Daoy (cell line): ENCODE results near the gene ALK. TPM values are rescaled to one million over a fixed set of nuclear protein-coding genes. Genes with fewer than 3 reads are reported as not detected.
"Not testable (repeated sequence)": the region's sequence is repeated elsewhere in the genome, so short reads cannot be mapped to it uniquely, and the experiment has no call there.

Experiments
- DNase-seq: peaks from one replicate; pipeline ENCODE4 v3.0.0-alpha.2; 2015; ENCODE audit warnings: low read depth
- total RNA-seq: library from RNA; depleted of rRNA; stranded (reverse); fragments of >200 nt; shearing (Covaris generic); gene quantifications from 2 replicates; pipeline ENCODE4 v1.2.3, GENCODE V29; 2014

ALK gene
- total RNA-seq, 1 experiment from 2014 or later = 0.11 TPM

GRCh38 chr2:29841386-29842004, 79.9 kb downstream of the ALK start:
- DNase-seq = peak; percentile 25

- no peak for DNase-seq
Observed at GRCh38 chr2:29839306-29839705, 82.1 kb downstream of the ALK start.

GRCh38 chr2:29837925-29838324, 83.5 kb downstream of the ALK start:
- DNase-seq = no peak

DNA sequence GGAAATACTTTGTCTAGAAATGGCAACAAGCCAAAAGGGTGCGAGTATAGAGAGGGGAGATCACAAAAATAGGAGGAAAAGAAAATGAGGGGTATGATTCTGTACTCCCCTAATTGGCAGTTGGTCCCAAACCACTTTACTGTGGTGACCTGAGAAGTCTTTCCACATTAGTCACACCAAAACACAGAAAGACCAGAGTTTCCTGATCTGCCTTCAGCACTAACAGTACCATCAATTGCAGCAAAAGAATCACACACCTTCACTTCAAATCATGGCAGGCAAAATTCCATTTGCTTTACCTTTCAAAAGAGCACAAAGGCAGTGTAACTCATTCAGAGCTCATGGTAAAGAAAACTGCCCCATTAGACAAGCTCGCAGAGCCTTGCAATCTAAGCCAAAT, 86.8 kb downstream of the ALK start:
- peak; percentile 58 for DNase-seq

DNA sequence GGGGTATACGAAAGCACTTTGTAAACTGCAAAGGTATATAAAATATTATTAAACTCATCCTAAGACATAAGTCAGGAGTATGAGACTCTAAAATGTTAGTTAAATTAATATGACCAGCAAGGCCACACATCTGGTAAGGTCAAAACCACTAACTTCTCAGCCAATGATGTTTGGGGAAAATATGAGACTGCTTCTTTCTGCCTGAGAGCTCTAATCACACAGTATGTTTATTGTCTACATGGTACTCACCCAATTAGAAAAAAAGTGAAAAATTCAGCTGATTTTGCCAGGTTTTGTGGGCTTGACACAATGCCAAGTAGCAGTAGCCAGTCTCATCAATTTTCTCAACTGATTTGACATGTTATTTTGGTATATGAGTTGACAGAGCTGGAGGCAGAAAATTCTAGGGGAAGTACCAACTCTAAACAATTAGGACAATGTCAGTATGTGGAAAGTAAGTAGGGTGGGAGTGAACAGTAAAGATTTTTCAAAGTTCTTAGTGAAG, 87.3 kb downstream of the ALK start:
- no peak for DNase-seq

- DNase-seq = no peak
Observed at GRCh38 chr2:29831560-29831959, 89.8 kb downstream of the ALK start.

DNA sequence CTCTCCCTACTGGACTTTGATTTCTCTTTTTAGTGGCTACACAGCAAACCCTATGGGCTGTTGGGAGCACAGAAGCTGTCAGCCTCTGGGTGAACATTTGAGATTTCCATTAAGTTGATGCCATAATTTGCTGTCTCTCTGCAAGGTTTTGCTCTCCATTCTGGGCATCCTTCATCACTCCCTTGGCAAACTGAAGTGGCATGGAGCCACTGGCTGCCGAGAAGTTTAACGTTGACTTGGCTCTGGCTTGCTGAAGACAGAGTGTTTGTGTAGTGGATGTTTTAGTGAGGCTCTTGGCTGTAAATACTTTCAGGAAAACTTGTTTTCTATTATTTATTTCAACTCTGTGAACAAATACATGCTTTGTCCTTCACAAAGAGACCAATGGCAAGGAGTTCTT, 91.5 kb downstream of the ALK start:
- DNase-seq = no peak

GRCh38 chr2:29824145-29824544, 97.2 kb downstream of the ALK start:
- not testable (repeated sequence) for DNase-seq

DNA sequence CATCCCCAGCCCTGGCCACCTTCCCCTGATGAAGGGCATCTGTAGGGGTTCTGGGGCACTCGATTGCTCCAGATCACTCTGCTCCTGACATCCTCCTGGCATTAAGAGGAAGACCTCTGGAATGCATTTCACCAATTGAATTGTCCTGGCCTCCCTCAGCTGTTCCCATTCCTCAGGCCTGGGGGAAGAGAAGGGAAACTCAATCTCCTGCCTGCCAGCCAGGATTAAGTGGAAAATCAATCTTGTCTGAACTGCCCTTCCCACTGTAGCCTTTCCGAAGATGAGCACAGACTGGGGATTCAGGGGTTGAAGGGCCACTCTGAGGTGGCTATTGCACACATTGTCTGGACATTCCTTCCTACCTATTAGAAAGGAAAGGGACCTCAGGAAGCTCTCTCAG, 99.8 kb downstream of the ALK start:
- DNase-seq = no peak

- DNase-seq = no peak
Observed at GRCh38 chr2:29819570-29819969, 101.8 kb downstream of the ALK start.

GRCh38 chr2:29817801-29818680, 103.3 kb downstream of the ALK start:
- no peak for DNase-seq

DNA sequence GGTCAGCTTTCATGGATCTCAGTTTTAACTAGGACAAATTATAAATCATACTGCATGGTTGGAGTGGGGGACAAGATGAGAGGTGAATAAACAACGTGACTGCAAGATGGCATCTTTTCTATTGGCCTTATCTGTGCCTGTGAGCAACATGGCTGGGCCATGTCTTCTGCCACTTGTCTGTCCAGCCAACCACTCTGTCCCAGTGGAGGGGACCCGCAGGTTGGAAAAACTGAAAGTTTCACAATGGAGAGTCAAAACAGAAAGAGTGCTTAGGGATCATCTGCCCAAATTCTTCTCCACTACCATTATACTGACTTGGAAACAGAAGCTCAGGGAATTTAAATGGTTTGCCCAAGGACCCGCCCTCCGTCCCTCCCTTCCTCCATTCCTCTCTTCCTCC, 104.1 kb downstream of the ALK start:
- DNase-seq = no peak

DNA sequence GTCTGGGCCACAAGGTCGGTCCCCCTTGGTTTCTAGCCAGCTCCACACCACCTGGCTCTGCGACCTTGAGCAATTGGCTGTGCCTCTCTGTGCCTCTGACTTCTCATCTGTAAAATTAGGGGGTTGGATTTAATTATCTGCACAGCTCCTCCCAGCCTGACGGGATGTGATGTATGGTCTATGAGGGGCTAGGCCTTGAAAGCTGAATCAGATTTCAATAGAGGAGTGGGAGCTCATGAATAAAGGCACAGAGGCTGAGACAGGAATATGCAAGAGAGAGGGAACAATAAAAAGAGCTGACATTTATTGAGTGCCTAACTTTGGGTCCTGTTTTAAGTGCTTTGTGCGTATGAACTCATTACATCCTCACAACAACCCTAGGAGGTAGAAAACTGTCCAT, 104.7 kb downstream of the ALK start:
- no peak for DNase-seq

DNA sequence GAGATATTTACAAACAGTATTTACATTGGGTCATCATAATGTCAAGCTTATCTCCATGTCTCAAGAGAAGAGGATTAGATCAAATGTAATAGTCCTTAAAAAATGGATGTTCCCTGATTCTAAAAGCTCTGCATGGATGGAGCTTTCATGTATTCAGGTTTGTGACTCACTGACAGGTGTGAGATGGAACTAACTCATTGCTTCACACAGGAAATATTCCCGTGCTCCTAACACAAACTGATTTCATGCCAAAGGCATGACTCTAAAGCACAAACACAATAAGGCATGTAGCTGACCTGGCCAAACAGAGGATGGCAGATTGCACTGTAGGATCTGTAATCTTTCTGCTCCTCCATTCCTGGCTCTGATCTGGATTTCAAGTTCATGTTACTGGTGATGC, 110.0 kb downstream of the ALK start:
- DNase-seq = peak; percentile 29

DNA sequence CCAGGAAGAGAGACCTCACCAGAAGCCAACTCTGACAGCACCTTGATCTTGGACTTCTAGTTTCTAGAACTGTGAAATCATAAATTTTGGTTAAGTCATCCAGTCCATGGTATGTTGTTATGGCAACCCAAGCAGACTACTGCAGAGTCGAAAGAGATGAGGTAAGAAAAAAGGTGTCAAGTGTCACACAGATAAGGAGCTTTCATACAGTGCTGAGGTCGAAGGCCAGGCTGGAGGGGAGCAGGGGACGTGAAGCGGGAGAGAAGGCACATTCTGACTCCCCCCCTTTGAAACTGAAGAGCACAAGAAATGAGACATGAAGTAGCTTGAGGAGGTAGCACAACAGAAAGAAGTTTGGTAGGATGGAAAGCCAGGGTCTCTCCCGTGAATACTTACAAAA, 110.4 kb downstream of the ALK start:
- DNase-seq = peak; percentile 36

DNA sequence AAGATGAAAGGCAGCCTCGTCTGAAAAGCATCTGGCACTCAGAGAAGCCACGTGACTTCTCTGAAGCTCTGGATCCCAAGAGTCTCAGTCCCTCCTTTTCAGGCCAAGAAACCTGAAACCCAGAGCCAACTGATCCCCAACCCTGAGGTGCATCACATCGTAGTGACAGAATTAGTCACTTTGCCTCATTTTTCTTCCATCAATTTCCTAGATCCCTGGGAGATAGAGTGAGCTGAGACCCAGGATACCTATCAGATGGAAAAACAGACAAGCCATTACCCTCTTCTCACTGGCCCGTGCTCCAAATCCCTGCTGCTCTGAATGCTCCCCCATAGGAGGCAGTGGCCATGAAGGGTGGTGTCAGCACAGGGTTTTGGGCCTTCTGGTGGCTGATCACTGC, 113.1 kb downstream of the ALK start:
- DNase-seq = no peak

DNA sequence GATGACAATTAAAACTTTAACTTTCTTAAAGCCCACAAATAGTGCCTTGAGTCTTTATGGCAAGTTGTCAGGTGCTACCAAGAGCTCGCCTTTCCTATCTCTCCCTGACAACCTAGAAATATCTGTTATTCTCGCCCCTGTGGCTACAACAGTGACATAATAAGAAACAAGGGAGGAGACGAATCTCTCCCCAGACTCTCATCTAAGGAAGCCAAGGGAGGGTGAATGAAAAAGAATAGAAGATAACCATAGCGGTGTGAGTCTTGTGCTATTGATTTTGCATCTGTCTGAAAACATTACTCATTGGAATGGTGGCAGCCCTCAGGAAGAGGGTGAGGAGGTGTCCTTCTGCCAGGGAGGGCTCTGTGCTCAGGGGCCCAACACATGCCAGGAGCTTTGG, 114.3 kb downstream of the ALK start:
- no peak for DNase-seq

GRCh38 chr2:29806461-29806860, 114.9 kb downstream of the ALK start:
- no peak for DNase-seq

DNA sequence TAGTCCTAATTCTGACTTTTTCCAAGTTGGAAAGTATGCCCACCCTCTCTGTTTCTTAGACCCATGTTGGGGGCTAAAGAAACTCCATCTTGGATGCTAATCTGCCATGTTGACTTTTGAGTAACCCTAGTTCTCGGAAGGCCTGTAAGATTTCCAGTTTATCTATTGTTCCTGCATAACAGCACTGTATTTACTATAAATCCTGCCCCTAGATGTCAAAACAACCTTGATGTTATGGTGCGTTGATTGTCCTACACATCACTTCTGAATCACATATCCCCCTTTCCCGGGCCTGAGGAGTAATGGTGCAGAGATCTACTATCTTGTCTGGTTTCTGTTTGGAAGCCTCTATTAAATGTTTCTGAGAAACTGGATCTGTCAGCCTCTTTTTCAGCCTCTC, 116.7 kb downstream of the ALK start:
- no peak for DNase-seq

DNA sequence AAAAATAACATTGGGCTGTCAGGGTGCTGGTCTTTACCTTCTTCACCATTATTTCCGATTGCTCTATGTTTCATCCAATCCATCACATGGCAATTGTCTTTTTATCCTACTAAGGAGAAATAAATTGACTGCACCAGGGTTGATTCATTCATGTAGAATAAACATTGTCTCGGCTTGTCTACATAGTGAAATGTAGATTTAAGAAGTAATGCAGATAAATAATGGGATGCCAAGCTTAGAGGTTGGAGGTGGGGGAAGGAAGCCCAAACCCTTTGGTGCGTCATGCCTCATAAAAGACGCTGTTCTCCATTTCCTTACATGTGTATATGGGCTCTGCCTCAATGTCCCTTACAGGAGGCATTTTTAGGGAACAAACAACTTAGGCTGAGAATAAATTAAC, 117.8 kb downstream of the ALK start:
- no peak for DNase-seq

DNA sequence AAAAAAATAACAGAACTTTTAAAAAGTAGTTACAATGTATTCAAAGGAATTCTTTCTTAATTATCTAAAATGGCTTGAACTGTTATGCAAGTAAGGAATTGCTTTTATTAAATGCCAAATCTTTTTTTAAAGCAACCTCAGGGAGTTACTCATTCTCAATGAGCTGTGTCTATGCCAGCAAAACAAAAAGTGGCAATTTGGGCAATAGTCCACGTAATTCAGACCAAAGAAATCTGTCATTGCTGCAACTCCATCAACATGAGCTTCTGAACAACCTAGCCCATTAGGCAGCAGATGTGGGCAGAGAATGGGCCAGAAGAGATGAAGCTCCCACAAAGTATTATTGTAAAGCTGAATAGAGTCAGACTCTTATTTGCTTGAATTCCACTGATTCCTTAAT, 118.4 kb downstream of the ALK start:
- DNase-seq = peak; percentile 30

DNA sequence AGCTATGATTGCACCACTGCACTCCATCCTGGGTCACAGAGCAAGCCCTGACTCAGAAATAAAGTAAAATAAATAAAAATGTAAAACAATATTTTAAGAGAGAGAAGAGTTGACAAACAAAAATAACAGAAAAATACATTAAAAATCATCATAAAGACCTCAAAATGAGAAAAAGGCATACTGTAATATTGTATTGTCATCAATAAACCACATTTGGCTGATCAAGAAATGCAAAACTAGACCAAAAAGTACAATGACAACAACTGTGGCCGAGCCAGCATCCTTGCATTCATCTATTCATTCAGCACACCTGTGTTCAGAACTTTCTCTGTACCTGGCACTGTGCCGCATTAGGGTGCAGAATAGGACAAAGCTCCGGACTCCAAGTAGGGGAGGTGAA, 121.8 kb downstream of the ALK start:
- no peak for DNase-seq

GRCh38 chr2:29797916-29798315, 123.5 kb downstream of the ALK start:
- DNase-seq = no peak
